GM23338 (cell line): Measurements from ENCODE around the gene ARAF. TPM values are rescaled to one million over a fixed set of nuclear protein-coding genes. Genes with fewer than 3 reads are reported as not detected.
A peak's percentile ranks its signal among the peaks of the same experiment; 100 is the strongest.

Source experiments
- ATAC-seq: fragments of 200-7000 bp; cut with Tn5 transposase; 3 replicates; pipeline ENCODE4 v1.9.1; 2020
- DNase-seq: peaks from one replicate; pipeline ENCODE4 v3.0.0-alpha.2; 2015; ENCODE audit warnings: low spot score
- H2AFZ ChIP-seq: fragments of 200-600 bp; sonication (generic); 2 replicates; pipeline ENCODE4 v1.8.0; 2016; ENCODE audit warnings: antibody characterized with exemption, mild to moderate bottlenecking, moderate library complexity
- H3F3A ChIP-seq: fragments of 200-600 bp; sonication (generic); replicated peaks from 2 replicates; pipeline ENCODE4 v1.8.0; 2017; ENCODE audit warnings: antibody characterized with exemption, mixed run types, low read depth
- H3K27ac ChIP-seq: fragments of 200-600 bp; sonication (generic); 2 replicates; pipeline ENCODE4 v1.6.1; 2016; ENCODE audit warnings: low read depth
- H3K27me3 ChIP-seq: fragments of 200-600 bp; sonication (generic); 2 replicates; pipeline ENCODE4 v1.8.0; 2016; ENCODE audit warnings: mild to moderate bottlenecking, mixed run types, moderate library complexity; ENCODE audit not compliant: insufficient read depth
- H3K36me3 ChIP-seq: fragments of 200-600 bp; sonication (generic); 2 replicates; pipeline ENCODE4 v1.8.0; 2016; ENCODE audit warnings: mild to moderate bottlenecking; ENCODE audit not compliant: insufficient read depth
- H3K4me1 ChIP-seq: fragments of 200-600 bp; sonication (generic); 2 replicates; pipeline ENCODE4 v1.8.0; 2016; ENCODE audit warnings: mild to moderate bottlenecking, moderate library complexity; ENCODE audit not compliant: insufficient read depth
- H3K4me2 ChIP-seq: fragments of 200-600 bp; sonication (generic); 2 replicates; pipeline ENCODE4 v1.7.1; 2017; ENCODE audit warnings: mixed run types
- H3K4me3 ChIP-seq: fragments of 200-600 bp; sonication (generic); 2 replicates; pipeline ENCODE4 v1.6.1; 2016; ENCODE audit warnings: mixed run types
- H3K79me2 ChIP-seq: fragments of 200-600 bp; sonication (generic); replicated peaks from 2 replicates; pipeline ENCODE4 v1.8.0; 2017; ENCODE audit warnings: mild to moderate bottlenecking; ENCODE audit not compliant: insufficient read depth
- H3K9me2 ChIP-seq: fragments of 200-600 bp; sonication (generic); 2 replicates; pipeline ENCODE4 v1.8.0; 2017; ENCODE audit not compliant: insufficient read depth
- H4K20me1 ChIP-seq: fragments of 200-600 bp; sonication (generic); replicated peaks from 2 replicates; pipeline ENCODE4 v1.8.0; 2017; ENCODE audit warnings: mild to moderate bottlenecking; ENCODE audit not compliant: insufficient read depth
- H3K27ac Mint-ChIP-seq: 2 replicates; pipeline ENCODE4 v1.8.0; 2020; ENCODE audit warnings: inconsistent platforms, mild to moderate bottlenecking, moderate library complexity, mixed read lengths
- H3K27me3 Mint-ChIP-seq: 3 replicates; pipeline ENCODE4 v1.8.0; 2022; ENCODE audit warnings: low read depth, mild to moderate bottlenecking, moderate library complexity, mixed read lengths, inconsistent platforms; ENCODE audit not compliant: insufficient read depth, poor library complexity
- H3K36me3 Mint-ChIP-seq: 3 replicates; pipeline ENCODE4 v1.8.0; 2021; ENCODE audit warnings: low read depth, mild to moderate bottlenecking, inconsistent platforms, moderate library complexity, mixed read lengths
- H3K4me1 Mint-ChIP-seq: 3 replicates; pipeline ENCODE4 v1.8.0; 2020; ENCODE audit warnings: mild to moderate bottlenecking, inconsistent platforms, mixed read lengths
- H3K4me3 Mint-ChIP-seq: 3 replicates; pipeline ENCODE4 v1.8.0; 2021; ENCODE audit warnings: moderate library complexity, mild to moderate bottlenecking, inconsistent platforms, mixed read lengths
- H3K9me3 Mint-ChIP-seq: 3 replicates; pipeline ENCODE4 v1.8.0; 2020; ENCODE audit warnings: moderate library complexity, mild to moderate bottlenecking, inconsistent platforms, mixed read lengths
- CREB1 ChIP-seq: fragments of 250-450 bp; sonication (Bioruptor Pico); IDR thresholded peaks from 2 replicates; pipeline ENCODE4 v1.5.0; 2020; ENCODE audit warnings: low read depth, mild to moderate bottlenecking, moderate library complexity
- EZH2 ChIP-seq: fragments of 200-600 bp; sonication (generic); IDR thresholded peaks from one replicate; pipeline ENCODE4 v1.8.0; 2017; ENCODE audit warnings: antibody characterized with exemption, mild to moderate bottlenecking, low read depth; ENCODE audit not compliant: unreplicated experiment
- JUNB ChIP-seq: IDR thresholded peaks from one replicate; pipeline ENCODE4 v1.6.1; 2016; ENCODE audit warnings: antibody characterized with exemption; ENCODE audit not compliant: unreplicated experiment
- NANOG ChIP-seq: IDR thresholded peaks from 2 replicates; pipeline ENCODE4 v1.6.1; 2016; ENCODE audit warnings: antibody characterized with exemption, borderline replicate concordance
- POLR2AphosphoS5 ChIP-seq: IDR thresholded peaks from 2 replicates; pipeline ENCODE4 v1.6.1; 2016; ENCODE audit warnings: antibody characterized with exemption, low read depth
- STAT1 ChIP-seq: IDR thresholded peaks from one replicate; pipeline ENCODE4 v1.6.1; 2016; ENCODE audit warnings: antibody characterized with exemption; ENCODE audit not compliant: unreplicated experiment
- ZNF114 ChIP-seq: fragments of 250-450 bp; sonication (Bioruptor Pico); IDR thresholded peaks from 2 replicates; pipeline ENCODE4 v1.5.0; 2020; ENCODE audit warnings: mild to moderate bottlenecking, moderate library complexity
- polyA plus RNA-seq: library from polyadenylated mRNA; unstranded; fragments of >200 nt; fragmentation: Nextera tagmentation; extraction: Ambion mirVana; gene quantifications from 2 replicates; pipeline ENCODE4 v1.2.1, GENCODE V29; 2016
- total RNA-seq: library from RNA; depleted of rRNA; stranded (reverse); fragments of >200 nt; shearing (Covaris generic); gene quantifications from 2 replicates; pipeline ENCODE4 v1.2.3, GENCODE V29; 2014
- TF ChIP-seq, protein P1 (sequence below): fragments of 250-450 bp; sonication (Bioruptor Pico); IDR thresholded peaks from 2 replicates; pipeline ENCODE4 v1.5.0; 2020; ENCODE audit warnings: mild to moderate bottlenecking, moderate library complexity
- TF ChIP-seq, protein P2 (sequence below): IDR thresholded peaks from one replicate; pipeline ENCODE4 v1.6.1; 2018; ENCODE audit warnings: antibody characterized with exemption; ENCODE audit not compliant: unreplicated experiment
- TF ChIP-seq, protein P3 (sequence below), 2 experiments: fragments of 200-600 bp in 1 of 2; sonication (generic) in 1 of 2; conservative IDR thresholded peaks; 2 replicates each; pipeline versions ENCODE4 v1.5.1 to v1.6.1; 2016 to 2017; ENCODE audit warnings: antibody characterized with exemption in 2 of 2, low read depth in 2 of 2, mild to moderate bottlenecking in 2 of 2, moderate library complexity in 1 of 2
- TF ChIP-seq, protein P4 (sequence below): IDR thresholded peaks from 2 replicates; pipeline ENCODE4 v1.6.1; 2016; ENCODE audit warnings: antibody characterized with exemption

ARAF gene
- total and polyA plus RNA-seq, 2 experiments from 2014 or later, result 28.2 to 43.9 TPM

DNA sequence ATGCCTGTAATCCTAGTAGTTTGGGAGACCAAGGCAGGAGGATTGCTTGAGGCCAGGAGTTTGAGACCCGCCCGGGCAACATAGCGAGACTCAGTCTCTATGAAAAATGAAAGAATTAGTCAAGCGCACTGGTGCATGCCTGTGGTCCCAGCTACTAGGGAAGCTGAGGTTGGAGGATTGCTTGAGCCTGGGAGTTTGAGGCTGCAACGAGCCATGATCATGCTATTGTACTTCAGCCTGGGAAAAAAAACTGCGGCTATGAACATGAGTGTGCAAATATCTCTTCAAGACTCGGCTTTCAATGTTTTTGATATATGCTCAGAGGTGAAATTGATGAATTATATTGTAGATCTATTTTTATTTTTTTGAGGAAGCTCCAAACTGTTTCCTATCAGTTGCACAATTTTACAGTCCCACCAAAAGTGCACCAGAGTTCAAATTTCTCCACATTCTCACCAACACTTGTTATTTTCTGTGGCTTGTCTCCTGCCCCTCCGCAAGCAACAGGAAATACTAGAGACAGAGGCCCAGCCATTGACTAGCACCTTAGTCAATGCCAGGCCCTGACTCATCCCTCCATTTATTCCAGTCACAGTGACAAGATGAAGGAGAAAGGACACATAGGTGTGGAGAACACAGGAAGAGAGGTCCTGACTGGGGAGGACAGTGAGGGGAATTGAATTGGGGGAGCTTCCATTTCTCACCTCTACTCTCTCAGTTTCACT is 44.9 kb upstream of the ARAF start (continued):
- TF ChIP-seq, protein P1, sequence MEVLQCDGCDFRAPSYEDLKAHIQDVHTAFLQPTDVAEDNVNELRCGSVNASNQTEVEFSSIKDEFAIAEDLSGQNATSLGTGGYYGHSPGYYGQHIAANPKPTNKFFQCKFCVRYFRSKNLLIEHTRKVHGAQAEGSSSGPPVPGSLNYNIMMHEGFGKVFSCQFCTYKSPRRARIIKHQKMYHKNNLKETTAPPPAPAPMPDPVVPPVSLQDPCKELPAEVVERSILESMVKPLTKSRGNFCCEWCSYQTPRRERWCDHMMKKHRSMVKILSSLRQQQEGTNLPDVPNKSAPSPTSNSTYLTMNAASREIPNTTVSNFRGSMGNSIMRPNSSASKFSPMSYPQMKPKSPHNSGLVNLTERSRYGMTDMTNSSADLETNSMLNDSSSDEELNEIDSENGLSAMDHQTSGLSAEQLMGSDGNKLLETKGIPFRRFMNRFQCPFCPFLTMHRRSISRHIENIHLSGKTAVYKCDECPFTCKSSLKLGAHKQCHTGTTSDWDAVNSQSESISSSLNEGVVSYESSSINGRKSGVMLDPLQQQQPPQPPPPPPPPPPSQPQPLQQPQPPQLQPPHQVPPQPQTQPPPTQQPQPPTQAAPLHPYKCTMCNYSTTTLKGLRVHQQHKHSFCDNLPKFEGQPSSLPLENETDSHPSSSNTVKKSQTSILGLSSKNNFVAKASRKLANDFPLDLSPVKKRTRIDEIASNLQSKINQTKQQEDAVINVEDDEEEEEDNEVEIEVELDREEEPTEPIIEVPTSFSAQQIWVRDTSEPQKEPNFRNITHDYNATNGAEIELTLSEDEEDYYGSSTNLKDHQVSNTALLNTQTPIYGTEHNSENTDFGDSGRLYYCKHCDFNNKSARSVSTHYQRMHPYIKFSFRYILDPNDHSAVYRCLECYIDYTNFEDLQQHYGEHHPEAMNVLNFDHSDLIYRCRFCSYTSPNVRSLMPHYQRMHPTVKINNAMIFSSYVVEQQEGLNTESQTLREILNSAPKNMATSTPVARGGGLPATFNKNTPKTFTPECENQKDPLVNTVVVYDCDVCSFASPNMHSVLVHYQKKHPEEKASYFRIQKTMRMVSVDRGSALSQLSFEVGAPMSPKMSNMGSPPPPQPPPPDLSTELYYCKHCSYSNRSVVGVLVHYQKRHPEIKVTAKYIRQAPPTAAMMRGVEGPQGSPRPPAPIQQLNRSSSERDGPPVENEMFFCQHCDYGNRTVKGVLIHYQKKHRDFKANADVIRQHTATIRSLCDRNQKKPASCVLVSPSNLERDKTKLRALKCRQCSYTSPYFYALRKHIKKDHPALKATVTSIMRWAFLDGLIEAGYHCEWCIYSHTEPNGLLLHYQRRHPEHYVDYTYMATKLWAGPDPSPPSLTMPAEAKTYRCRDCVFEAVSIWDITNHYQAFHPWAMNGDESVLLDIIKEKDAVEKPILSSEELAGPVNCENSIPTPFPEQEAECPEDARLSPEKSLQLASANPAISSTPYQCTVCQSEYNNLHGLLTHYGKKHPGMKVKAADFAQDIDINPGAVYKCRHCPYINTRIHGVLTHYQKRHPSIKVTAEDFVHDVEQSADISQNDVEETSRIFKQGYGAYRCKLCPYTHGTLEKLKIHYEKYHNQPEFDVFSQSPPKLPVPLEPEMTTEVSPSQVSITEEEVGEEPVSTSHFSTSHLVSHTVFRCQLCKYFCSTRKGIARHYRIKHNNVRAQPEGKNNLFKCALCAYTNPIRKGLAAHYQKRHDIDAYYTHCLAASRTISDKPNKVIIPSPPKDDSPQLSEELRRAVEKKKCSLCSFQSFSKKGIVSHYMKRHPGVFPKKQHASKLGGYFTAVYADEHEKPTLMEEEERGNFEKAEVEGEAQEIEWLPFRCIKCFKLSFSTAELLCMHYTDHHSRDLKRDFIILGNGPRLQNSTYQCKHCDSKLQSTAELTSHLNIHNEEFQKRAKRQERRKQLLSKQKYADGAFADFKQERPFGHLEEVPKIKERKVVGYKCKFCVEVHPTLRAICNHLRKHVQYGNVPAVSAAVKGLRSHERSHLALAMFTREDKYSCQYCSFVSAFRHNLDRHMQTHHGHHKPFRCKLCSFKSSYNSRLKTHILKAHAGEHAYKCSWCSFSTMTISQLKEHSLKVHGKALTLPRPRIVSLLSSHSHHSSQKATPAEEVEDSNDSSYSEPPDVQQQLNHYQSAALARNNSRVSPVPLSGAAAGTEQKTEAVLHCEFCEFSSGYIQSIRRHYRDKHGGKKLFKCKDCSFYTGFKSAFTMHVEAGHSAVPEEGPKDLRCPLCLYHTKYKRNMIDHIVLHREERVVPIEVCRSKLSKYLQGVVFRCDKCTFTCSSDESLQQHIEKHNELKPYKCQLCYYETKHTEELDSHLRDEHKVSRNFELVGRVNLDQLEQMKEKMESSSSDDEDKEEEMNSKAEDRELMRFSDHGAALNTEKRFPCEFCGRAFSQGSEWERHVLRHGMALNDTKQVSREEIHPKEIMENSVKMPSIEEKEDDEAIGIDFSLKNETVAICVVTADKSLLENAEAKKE (CRISPR knock-in tag), result no peak

DNA sequence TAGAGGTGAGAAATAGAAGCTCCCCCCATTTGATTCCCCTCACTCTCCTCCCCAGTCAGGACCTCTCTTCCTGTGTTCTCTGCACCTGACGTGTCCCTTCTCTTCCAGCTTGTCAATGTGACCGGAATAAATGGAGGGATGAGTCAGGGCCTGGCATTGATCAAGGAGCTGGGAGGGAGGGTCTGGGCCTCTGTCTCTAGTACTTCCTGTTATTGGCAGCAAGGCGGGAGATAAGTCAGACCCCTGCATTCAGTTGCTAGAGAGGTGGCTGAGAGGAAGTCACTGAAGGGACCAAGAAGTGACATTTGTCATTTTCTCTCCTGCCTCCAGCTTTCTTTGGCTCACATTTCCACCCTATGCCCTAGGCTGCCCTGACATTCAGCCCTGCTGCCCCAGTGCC is 42.9 kb upstream of the ARAF start:
- no peak overlapping the region for H2AFZ ChIP-seq
- peak; percentile 1 for DNase-seq
- ATAC-seq, result no peak
- Mint-ChIP-seq H3K4me1 (peaks cover 6% of the 10 kb centered on the region; the same call in 2 of the 3 replicates), H3K27ac (no peak overlapping the region), H3K4me3 (no peak overlapping the region), H3K27me3 (no peaks in the 10 kb centered on the region), H3K9me3 (no peaks in the 10 kb centered on the region; the same call in 2 of the 3 replicates), H3K36me3 (no peaks in the 10 kb centered on the region)
- TF ChIP-seq, protein P2, sequence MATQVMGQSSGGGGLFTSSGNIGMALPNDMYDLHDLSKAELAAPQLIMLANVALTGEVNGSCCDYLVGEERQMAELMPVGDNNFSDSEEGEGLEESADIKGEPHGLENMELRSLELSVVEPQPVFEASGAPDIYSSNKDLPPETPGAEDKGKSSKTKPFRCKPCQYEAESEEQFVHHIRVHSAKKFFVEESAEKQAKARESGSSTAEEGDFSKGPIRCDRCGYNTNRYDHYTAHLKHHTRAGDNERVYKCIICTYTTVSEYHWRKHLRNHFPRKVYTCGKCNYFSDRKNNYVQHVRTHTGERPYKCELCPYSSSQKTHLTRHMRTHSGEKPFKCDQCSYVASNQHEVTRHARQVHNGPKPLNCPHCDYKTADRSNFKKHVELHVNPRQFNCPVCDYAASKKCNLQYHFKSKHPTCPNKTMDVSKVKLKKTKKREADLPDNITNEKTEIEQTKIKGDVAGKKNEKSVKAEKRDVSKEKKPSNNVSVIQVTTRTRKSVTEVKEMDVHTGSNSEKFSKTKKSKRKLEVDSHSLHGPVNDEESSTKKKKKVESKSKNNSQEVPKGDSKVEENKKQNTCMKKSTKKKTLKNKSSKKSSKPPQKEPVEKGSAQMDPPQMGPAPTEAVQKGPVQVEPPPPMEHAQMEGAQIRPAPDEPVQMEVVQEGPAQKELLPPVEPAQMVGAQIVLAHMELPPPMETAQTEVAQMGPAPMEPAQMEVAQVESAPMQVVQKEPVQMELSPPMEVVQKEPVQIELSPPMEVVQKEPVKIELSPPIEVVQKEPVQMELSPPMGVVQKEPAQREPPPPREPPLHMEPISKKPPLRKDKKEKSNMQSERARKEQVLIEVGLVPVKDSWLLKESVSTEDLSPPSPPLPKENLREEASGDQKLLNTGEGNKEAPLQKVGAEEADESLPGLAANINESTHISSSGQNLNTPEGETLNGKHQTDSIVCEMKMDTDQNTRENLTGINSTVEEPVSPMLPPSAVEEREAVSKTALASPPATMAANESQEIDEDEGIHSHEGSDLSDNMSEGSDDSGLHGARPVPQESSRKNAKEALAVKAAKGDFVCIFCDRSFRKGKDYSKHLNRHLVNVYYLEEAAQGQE, result no peak
- TF ChIP-seq STAT1 (no peak), NANOG (no peak), EZH2 (no peak), POLR2AphosphoS5 (no peak), JUNB (no peak), ZNF114 (no peak), CREB1 (CRISPR knock-in tag) (no peak)
- TF ChIP-seq, protein P3, sequence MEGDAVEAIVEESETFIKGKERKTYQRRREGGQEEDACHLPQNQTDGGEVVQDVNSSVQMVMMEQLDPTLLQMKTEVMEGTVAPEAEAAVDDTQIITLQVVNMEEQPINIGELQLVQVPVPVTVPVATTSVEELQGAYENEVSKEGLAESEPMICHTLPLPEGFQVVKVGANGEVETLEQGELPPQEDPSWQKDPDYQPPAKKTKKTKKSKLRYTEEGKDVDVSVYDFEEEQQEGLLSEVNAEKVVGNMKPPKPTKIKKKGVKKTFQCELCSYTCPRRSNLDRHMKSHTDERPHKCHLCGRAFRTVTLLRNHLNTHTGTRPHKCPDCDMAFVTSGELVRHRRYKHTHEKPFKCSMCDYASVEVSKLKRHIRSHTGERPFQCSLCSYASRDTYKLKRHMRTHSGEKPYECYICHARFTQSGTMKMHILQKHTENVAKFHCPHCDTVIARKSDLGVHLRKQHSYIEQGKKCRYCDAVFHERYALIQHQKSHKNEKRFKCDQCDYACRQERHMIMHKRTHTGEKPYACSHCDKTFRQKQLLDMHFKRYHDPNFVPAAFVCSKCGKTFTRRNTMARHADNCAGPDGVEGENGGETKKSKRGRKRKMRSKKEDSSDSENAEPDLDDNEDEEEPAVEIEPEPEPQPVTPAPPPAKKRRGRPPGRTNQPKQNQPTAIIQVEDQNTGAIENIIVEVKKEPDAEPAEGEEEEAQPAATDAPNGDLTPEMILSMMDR (conservative IDR thresholded peaks at IDR 0.05; ENCODE audit: low read depth in 2 of 2), result no peak
- TF ChIP-seq, protein P4, sequence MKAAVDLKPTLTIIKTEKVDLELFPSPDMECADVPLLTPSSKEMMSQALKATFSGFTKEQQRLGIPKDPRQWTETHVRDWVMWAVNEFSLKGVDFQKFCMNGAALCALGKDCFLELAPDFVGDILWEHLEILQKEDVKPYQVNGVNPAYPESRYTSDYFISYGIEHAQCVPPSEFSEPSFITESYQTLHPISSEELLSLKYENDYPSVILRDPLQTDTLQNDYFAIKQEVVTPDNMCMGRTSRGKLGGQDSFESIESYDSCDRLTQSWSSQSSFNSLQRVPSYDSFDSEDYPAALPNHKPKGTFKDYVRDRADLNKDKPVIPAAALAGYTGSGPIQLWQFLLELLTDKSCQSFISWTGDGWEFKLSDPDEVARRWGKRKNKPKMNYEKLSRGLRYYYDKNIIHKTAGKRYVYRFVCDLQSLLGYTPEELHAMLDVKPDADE, result no peak
- no peaks in the 10 kb centered on the region for H3K36me3 ChIP-seq
- H3F3A ChIP-seq, result no peaks in the 10 kb centered on the region
- no peaks in the 10 kb centered on the region for H3K79me2 ChIP-seq
- H4K20me1 ChIP-seq, result no peaks in the 10 kb centered on the region
- no peak overlapping the region for H3K4me2 ChIP-seq
- no peaks in the 10 kb centered on the region for H3K9me2 ChIP-seq
- no peak overlapping the region for H3K27ac ChIP-seq
- peaks cover 4% of the 10 kb centered on the region; the same call in 1 of the 2 replicates for H3K4me1 ChIP-seq
- no peak overlapping the region for H3K4me3 ChIP-seq
- H3K27me3 ChIP-seq, result 0 out of 2 replicates have a peak, but pooled peaks cover 5% of the 10 kb centered on the region
